Fibroblast of skin of scalp (primary cell): ENCODE data around the gene ZBTB7C.
A peak's percentile ranks its signal among the peaks of the same experiment; 100 is the strongest.

Source experiments
- DNase-seq: peaks from one replicate; pipeline ENCODE4 v3.0.0-alpha.2; 2013

The ZBTB7C gene

DNA sequence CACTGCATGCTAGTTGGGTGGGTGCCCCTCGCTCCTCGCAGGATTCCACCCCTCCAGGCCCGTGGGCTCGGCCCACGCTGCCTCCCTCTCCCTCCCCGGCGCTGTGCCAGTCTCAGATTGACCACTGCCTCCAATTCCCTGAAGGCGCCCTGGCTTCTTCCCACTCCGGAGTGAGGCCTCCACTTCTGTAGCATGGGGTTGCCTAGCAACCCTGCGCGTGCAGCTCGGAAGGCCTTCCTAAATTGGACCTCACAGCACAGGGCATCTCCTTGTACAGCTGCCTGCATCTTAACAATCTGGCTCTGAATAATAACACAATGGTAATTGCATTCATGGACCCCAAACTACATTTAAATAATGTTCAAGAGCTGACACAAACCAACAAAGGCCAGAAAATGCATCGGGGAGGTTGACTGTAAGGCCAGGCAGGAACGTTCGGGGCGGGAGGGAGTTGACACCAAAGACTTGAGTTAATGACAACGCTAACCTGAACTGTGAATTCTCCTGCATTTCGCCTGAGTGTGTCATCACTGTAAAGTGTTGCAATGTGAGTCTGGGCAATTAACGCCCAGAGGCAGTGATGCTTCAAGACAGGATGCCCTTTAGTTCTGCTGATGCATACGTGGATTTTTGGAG lies 222.9 kb downstream of the ZBTB7C start:
- DNase-seq, result no peak

DNA sequence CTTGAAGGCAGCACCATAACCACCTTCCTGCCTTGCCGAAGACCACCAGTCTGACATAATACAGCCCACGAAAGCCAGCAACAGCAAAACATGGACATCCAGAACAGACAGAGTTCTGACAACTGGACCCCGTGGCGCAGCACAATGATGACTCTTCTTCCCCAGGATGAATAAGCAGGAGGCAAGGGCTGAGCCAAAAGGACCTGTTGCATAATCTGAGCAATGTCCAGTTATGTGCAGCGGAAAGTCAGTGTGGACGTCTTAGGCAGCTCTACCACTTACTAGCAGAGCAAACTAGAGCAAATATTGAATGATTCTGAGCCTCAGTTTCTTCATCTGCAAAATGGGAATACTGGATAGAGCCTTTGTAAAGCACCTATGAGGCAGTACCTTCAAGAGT lies 225.1 kb downstream of the ZBTB7C start:
- DNase-seq, result no peak

GRCh38 chr18:48183613-48184012 lies 225.6 kb downstream of the ZBTB7C start:
- no peak for DNase-seq

- no peak for DNase-seq
Observed at GRCh38 chr18:48182779-48183178, 226.4 kb downstream of the ZBTB7C start.

DNA sequence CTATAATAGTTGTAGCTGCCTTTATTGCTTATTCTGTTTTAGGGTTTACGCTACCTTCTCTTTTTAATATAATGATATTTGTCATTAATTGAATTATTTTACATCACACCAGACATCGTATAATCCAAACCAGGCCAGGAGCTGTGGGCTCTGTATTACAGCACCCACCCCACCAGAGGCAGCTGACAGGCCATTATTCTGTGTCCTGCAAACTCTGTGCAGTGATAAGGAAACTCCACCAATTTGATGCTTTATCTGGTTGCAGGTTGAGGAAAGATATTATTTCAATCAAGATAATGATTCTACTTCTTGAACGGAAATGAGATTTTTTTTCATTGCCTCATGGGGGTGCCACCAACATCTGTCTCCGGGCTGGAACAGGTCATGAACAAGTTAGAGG lies 227.3 kb downstream of the ZBTB7C start:
- no peak for DNase-seq

GRCh38 chr18:48181087-48181823 lies 227.9 kb downstream of the ZBTB7C start:
- DNase-seq, result no peak

- no peak for DNase-seq
Observed at GRCh38 chr18:48179666-48180065, 229.5 kb downstream of the ZBTB7C start.

DNA sequence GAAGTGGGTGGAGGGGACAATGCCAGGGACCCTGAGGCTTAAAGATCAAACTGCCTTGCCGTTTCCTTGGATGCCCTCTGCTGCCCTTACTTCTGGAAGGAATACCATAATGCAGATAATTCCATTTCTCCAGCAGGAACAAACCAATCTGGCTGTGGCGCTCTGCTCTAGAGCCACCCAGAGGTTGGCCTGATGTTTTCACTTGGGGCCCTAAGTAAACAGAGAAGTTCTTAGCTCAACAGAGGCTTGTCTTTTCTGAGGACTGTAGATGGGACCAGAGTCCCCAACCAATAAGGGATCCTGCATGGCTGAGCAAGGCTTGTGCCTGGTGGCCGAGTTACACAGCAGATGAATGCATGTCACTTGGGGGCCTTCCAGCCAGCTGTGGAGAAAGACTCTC lies 230.2 kb downstream of the ZBTB7C start:
- no peak for DNase-seq

DNA sequence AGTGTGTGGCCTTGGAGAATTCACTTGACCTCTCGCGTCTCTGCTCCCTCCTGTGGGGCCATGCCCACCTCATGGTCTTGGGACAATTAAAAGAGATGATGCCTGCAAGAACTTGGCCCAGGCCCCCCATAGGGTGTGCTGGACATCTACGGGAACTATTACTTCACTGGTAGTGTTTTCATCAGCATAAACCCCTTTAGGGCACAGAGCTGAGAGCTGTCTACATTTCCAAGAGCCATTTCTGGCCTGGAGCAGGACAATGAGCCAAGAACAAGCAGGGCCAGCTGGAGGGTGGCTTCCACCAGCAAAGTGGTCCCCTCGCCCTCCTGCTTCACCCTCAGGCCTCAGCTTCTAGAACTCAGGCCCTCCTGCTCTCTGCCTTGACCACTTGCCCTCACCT lies 232.3 kb downstream of the ZBTB7C start:
- DNase-seq, result no peak

GRCh38 chr18:48173557-48173956 lies 235.6 kb downstream of the ZBTB7C start:
- DNase-seq, result no peak

- peak; percentile 27 for DNase-seq
Observed at GRCh38 chr18:48172226-48173006, 236.8 kb downstream of the ZBTB7C start.

DNA sequence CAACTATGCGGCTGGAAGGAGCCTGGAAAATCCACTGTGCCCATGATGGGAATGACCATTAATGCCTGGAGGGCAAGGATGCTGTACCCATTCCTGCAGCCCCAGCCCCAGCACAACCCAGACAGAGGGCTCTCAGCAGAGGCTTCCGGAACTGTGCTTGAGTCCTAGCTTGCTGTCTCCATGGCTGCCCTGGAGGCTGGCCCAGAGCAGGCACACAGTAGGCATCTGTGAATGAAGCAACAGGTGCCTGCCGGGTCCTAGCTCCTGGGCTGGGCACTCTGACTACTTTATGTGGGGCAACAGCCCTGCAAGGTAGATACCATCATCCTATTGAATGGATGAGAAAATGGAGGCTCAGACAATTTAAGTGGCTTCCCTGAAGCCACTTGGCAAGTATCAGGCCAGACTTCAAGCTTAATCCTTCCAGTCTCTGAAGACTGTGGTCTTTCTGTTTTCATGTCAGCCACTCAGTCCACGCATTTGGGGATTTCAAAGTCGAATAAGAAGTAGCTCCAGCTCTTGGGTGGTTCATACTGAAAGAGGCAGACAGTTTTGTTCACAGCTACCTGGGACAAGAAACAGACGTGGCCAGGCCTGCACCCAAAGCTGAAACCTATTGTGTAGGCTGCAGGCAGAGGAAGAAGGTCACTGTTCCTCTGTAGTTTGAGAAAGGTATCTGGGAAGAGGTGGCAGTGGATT lies 237.5 kb downstream of the ZBTB7C start:
- DNase-seq, result no peak

- no peak for DNase-seq
Observed at GRCh38 chr18:48170651-48171050, 238.5 kb downstream of the ZBTB7C start.

DNA sequence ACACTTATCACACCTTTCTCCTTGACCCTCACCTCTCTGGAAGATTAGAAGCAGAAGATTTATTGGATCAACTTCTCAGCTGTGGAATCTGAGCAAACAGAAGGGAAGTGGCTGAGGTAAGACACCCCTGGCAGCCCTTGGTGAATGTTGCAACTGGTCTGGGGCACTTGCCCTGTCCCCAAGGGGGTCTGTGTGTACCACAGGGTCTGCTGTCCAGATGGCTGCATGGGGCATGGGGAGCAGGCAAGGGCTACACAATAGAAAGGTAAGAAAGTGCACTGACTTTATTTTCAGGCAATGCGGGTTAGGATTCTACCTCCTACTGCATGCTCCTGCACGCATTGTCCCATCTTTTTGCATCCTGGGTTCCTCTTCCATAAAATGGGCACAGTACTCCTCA lies 240.3 kb downstream of the ZBTB7C start:
- no peak for DNase-seq

DNA sequence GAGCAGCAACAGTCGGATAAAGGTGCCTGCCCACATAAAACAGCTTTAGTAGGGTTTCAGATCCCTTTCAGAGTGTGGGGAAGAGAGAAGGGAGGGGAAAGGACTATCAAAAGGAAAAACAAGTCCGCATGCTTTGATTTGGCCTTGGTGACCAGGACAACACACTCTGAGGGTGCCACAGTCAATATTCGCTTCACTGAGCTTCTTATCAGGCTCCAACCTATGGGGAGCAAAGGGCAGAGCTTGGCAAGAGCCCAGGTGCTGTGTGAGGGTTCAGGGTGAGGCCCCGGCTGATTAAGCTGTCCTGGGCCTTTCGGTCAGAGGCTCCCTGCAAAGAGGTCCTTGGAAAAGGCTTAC lies 241.3 kb downstream of the ZBTB7C start:
- DNase-seq, result no peak

GRCh38 chr18:48166336-48166875 lies 242.8 kb downstream of the ZBTB7C start:
- no peak for DNase-seq

GRCh38 chr18:48165111-48165866 lies 243.9 kb downstream of the ZBTB7C start:
- DNase-seq, result no peak

- DNase-seq, result no peak
Observed at GRCh38 chr18:48164701-48165100, 244.5 kb downstream of the ZBTB7C start.

GRCh38 chr18:48164116-48164515 lies 245.1 kb downstream of the ZBTB7C start:
- DNase-seq, result no peak

DNA sequence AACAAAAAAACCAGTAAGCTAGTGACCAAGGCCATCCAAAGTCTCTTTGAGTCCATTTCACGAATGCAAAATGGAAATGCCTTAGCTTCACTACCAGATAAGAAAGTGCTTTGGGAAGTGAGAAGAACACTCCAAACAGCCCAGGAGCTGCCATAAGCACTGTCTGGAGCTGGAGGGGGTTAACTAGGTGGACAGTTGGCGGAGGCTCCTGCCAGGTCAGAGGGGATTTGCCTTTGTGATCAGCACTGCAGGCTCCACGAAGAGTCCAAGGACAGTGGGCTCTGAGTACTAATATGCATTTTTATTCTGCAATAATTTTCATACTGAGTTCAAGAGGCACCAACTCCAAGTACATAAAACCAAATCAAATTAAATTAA lies 245.5 kb downstream of the ZBTB7C start:
- no peak for DNase-seq

GRCh38 chr18:48162956-48163737 lies 246.0 kb downstream of the ZBTB7C start:
- no peak for DNase-seq
